HCT116 (cell line): Measurements from ENCODE around the gene PPIG. TPM values are rescaled to one million over a fixed set of nuclear protein-coding genes. Genes with fewer than 3 reads are reported as not detected.

Experiments used
- ATAC-seq: fragments of 200-7000 bp; cut with Tn5 transposase; 2 replicates; pipeline ENCODE4 v1.9.1; 2020; ENCODE audit warnings: mild to moderate bottlenecking, moderate library complexity
- BruUV-seq: library from RNA; stranded (reverse); fragments of 400-500 nt; replicated peaks from 2 replicates; lab custom pipeline; 2021; lab: Mats Ljungman, UMichigan
- CTCF ChIA-PET: fragments of 300-600 bp; sonication (Branson Sonifier 250); formaldehyde crosslinking; loops from one replicate; lab custom pipeline; 2021; ENCODE audit warnings: antibody characterized with exemption; lab: Charles Lee
- POLR2A ChIA-PET: fragments of 300-600, 350-600 bp; sonication (Branson Sonifier 250); formaldehyde crosslinking; loops from one replicate; lab custom pipeline; 2021; ENCODE audit warnings: antibody characterized with exemption; lab: Charles Lee
- RAD21 ChIA-PET, 2 experiments: fragments of 300-600 bp; sonication (Branson Sonifier 250); formaldehyde crosslinking; loops; one replicate each; lab custom pipeline; 2023; ENCODE audit warnings: low total read pairs in 2 of 2; ENCODE audit not compliant: uncharacterized antibody in 2 of 2, unreplicated experiment in 2 of 2, low non-redundant PET in 1 of 2; lab: Charles Lee
- DNase-seq: peaks from one replicate; pipeline ENCODE4 v3.0.0-alpha.2; 2010; ENCODE audit warnings: low read depth, low spot score
- H2AFZ ChIP-seq: fragments of 200-600 bp; shearing (Covaris generic), sonication (generic); 2 replicates; pipeline ENCODE4 v1.6.1; 2017; ENCODE audit warnings: low read depth, mixed run types, mixed read lengths, antibody characterized with exemption, low read length; ENCODE audit not compliant: poor library complexity, severe bottlenecking
- H3K27ac ChIP-seq: 2 replicates; pipeline ENCODE4 v1.5.1; 2012; ENCODE audit warnings: low read depth, low read length
- H3K27me3 ChIP-seq: fragments of 200-600 bp; sonication (generic); 2 replicates; pipeline ENCODE4 v1.6.1; 2016; ENCODE audit warnings: mixed run types, low read length, mixed read lengths; ENCODE audit not compliant: insufficient read depth
- H3K36me3 ChIP-seq, 2 experiments: fragments of 200-500 bp in 1 of 2; fragments of 200-600 bp in 1 of 2; sonication (Bioruptor generic) in 1 of 2; sonication (generic) in 1 of 2; 2 replicates each; pipeline versions ENCODE4 v1.5.1 to v1.6.1; 2014 to 2016; ENCODE audit warnings: low read length in 2 of 2, inconsistent platforms in 1 of 2, mixed read lengths in 1 of 2, mixed run types in 1 of 2; ENCODE audit not compliant: insufficient read depth in 2 of 2, control insufficient read depth in 1 of 2
- H3K4me1 ChIP-seq, 2 experiments: fragments of 200-600 bp in 1 of 2; sonication (generic) in 1 of 2; 2 replicates each; pipeline versions ENCODE4 v1.5.1 to v1.6.1; 2012 to 2017; ENCODE audit warnings: low read length in 2 of 2, inconsistent platforms in 1 of 2, mild to moderate bottlenecking in 1 of 2, mixed read lengths in 1 of 2, mixed run types in 1 of 2, moderate library complexity in 1 of 2; ENCODE audit not compliant: insufficient read depth in 2 of 2, control insufficient read depth in 1 of 2
- H3K4me2 ChIP-seq: fragments of 200-600 bp; sonication (generic); 2 replicates; pipeline ENCODE4 v1.6.1; 2017; ENCODE audit warnings: mixed run types, low read length, mixed read lengths
- H3K4me3 ChIP-seq, 2 experiments: fragments of 200-600 bp in 1 of 2; sonication (generic) in 1 of 2; replicated peaks in 1 of 2; 2 replicates each; pipeline ENCODE4 v1.5.1; 2011 to 2016; ENCODE audit warnings: low read length in 2 of 2, control low read depth in 1 of 2, low read depth in 1 of 2, mild to moderate bottlenecking in 1 of 2, mixed read lengths in 1 of 2, mixed run types in 1 of 2
- H3K79me2 ChIP-seq: fragments of 200-600 bp; sonication (generic); 2 replicates; pipeline ENCODE4 v1.6.1; 2017; ENCODE audit warnings: mild to moderate bottlenecking, mixed run types, low read length, moderate library complexity, mixed read lengths; ENCODE audit not compliant: insufficient read depth
- H3K9ac ChIP-seq: fragments of 200-600 bp; sonication (generic); 2 replicates; pipeline ENCODE4 v1.6.1; 2016; ENCODE audit warnings: low read length, mixed read lengths
- H3K9me2 ChIP-seq: fragments of 200-600 bp; sonication (generic), shearing (Covaris generic); 2 replicates; pipeline ENCODE4 v1.6.1; 2017; ENCODE audit warnings: mixed run types, mild to moderate bottlenecking, moderate library complexity; ENCODE audit not compliant: insufficient read depth
- H3K9me3 ChIP-seq, 2 experiments: fragments of 200-500 bp in 1 of 2; fragments of 200-600 bp in 1 of 2; sonication (Bioruptor generic) in 1 of 2; sonication (generic) in 1 of 2; 2 replicates each; pipeline ENCODE4 v1.6.1; 2014 to 2017; ENCODE audit warnings: low read length in 2 of 2, mixed read lengths in 2 of 2, inconsistent platforms in 1 of 2, low read depth in 1 of 2, mild to moderate bottlenecking in 1 of 2, mixed run types in 1 of 2, moderate library complexity in 1 of 2; ENCODE audit not compliant: control insufficient read depth in 1 of 2, insufficient read depth in 1 of 2
- H4K20me1 ChIP-seq: fragments of 200-600 bp; sonication (generic), shearing (Covaris generic); 2 replicates; pipeline ENCODE4 v1.6.1; 2017; ENCODE audit warnings: mixed run types, mild to moderate bottlenecking, moderate library complexity; ENCODE audit not compliant: insufficient read depth
- CBX3 ChIP-seq: IDR thresholded peaks from 2 replicates; pipeline ENCODE4 v1.6.1; 2012; ENCODE audit warnings: low read depth
- CEBPB ChIP-seq: IDR thresholded peaks from 2 replicates; pipeline ENCODE4 v1.6.1; 2012; ENCODE audit warnings: low read depth
- EZH2phosphoT487 ChIP-seq: fragments of 200-600 bp; IDR thresholded peaks from 2 replicates; pipeline ENCODE4 v1.6.1; 2018; ENCODE audit warnings: antibody characterized with exemption, borderline replicate concordance
- FOSL1 ChIP-seq: IDR thresholded peaks from 2 replicates; pipeline ENCODE4 v1.6.1; 2012; ENCODE audit warnings: low read depth
- POLR2AphosphoS5 ChIP-seq: IDR thresholded peaks from 2 replicates; pipeline ENCODE4 v1.6.1; 2011; ENCODE audit warnings: mild to moderate bottlenecking, low read depth, low read length, moderate library complexity
- RAD21 ChIP-seq: IDR thresholded peaks from 2 replicates; pipeline ENCODE4 v1.6.1; 2012; ENCODE audit warnings: low read depth, mild to moderate bottlenecking
- SIN3A ChIP-seq: IDR thresholded peaks from 2 replicates; pipeline ENCODE4 v1.6.1; 2012; ENCODE audit warnings: low read depth
- SRF ChIP-seq: IDR thresholded peaks from 2 replicates; pipeline ENCODE4 v1.6.1; 2012; ENCODE audit warnings: low read depth
- YY1 ChIP-seq: IDR thresholded peaks from 2 replicates; pipeline ENCODE4 v1.6.1; 2011; ENCODE audit warnings: low read length, low read depth, moderate library complexity, mild to moderate bottlenecking; ENCODE audit not compliant: insufficient replicate concordance; ENCODE audit errors: extremely low read depth
- ZFX ChIP-seq: fragments of 450-650 bp; IDR thresholded peaks from 2 replicates; pipeline ENCODE4 v1.6.1; 2017
- ZNF274 ChIP-seq: fragments of 200-500 bp; sonication (Bioruptor generic); IDR thresholded peaks from 2 replicates; pipeline ENCODE4 v1.6.1; 2014; ENCODE audit warnings: mild to moderate bottlenecking, low read depth, low read length, inconsistent platforms
- intact Hi-C: fragments of 100-400 bp; cut with micrococcal nuclease; formaldehyde crosslinking; loops from 2 replicates; pipeline ENCODE4 v1.10.0; 2022
- total RNA-seq: library from RNA; stranded (reverse); gene quantifications from one replicate; pipeline ENCODE4 v1.2.1, GENCODE V29; 2021; ENCODE audit not compliant: unreplicated experiment
- TF ChIP-seq, protein P1 (sequence below), 3 experiments: fragments of 200-600 bp in 1 of 3; sonication (generic) in 1 of 3; IDR thresholded peaks in 2 of 3; conservative IDR thresholded peaks in 1 of 3; 2 replicates each; pipeline ENCODE4 v1.5.1; 2012 to 2017; ENCODE audit warnings: low read depth in 2 of 3, low read length in 2 of 3, antibody characterized with exemption in 1 of 3, borderline replicate concordance in 1 of 3, control low read depth in 1 of 3, mild to moderate bottlenecking in 1 of 3, mixed read lengths in 1 of 3, mixed run types in 1 of 3, moderate library complexity in 1 of 3; ENCODE audit not compliant: insufficient read depth in 1 of 3
- TF ChIP-seq, protein P2 (sequence below): IDR thresholded peaks from 2 replicates; pipeline ENCODE4 v1.6.1; 2011; ENCODE audit warnings: mild to moderate bottlenecking, low read length, moderate library complexity; ENCODE audit not compliant: insufficient replicate concordance; ENCODE audit errors: extremely low read depth
- TF ChIP-seq, protein P3 (sequence below): IDR thresholded peaks from 2 replicates; pipeline ENCODE4 v1.6.1; 2012; ENCODE audit warnings: low read depth

The PPIG gene
- total RNA-seq, 1 experiment from 2014 or later = 55.3 TPM

DNA sequence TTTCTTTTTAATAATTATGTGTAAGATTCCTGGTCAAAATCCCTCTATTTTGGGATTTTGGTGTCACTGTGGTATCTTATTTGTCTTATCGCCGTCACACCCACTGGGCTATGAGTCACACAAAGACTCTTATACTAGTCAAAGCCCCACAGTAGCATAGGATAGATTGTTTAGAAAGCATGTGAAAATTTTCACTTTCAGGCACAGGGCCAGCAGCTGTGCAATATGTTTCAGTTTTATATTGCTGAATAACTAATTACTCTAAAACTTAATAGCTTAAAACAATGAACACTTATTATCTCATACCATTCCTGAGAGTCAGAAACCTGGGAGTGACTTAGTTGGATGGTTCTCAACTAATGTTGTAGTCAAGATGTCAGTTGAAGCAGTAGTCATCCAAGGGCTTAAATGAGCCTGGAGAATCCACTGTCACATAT lies 86.1 kb downstream of the PPIG start:
- Histone ChIP-seq H3K4me3 (no peak overlapping the region), H3K9me3 (no peaks in the 10 kb centered on the region), H3K27ac (no peak overlapping the region), H4K20me1 (no peaks in the 10 kb centered on the region), H3K36me3 (no peaks in the 10 kb centered on the region), H3K9ac (no peak overlapping the region), H3K4me1 (no peaks in the 10 kb centered on the region), H2AFZ (no peak overlapping the region), H3K4me2 (no peak overlapping the region), H3K79me2 (no peaks in the 10 kb centered on the region), H3K9me2 (no peaks in the 10 kb centered on the region), H3K27me3 (no peaks in the 10 kb centered on the region)
- ATAC-seq (no peak), DNase-seq (no peak)
- BruUV-seq = no TSS peak
- POLR2A ChIA-PET = no interaction called here
- RAD21 ChIA-PET = no interaction called here
- CTCF ChIA-PET = no interaction called here
- TF ChIP-seq CBX3 (no peak), ZNF274 (no peak), FOSL1 (no peak), YY1 (no peak), SRF (no peak), CEBPB (no peak), ZFX (no peak), RAD21 (no peak), EZH2phosphoT487 (no peak), SIN3A (no peak), POLR2AphosphoS5 (no peak)
- TF ChIP-seq, protein P1, sequence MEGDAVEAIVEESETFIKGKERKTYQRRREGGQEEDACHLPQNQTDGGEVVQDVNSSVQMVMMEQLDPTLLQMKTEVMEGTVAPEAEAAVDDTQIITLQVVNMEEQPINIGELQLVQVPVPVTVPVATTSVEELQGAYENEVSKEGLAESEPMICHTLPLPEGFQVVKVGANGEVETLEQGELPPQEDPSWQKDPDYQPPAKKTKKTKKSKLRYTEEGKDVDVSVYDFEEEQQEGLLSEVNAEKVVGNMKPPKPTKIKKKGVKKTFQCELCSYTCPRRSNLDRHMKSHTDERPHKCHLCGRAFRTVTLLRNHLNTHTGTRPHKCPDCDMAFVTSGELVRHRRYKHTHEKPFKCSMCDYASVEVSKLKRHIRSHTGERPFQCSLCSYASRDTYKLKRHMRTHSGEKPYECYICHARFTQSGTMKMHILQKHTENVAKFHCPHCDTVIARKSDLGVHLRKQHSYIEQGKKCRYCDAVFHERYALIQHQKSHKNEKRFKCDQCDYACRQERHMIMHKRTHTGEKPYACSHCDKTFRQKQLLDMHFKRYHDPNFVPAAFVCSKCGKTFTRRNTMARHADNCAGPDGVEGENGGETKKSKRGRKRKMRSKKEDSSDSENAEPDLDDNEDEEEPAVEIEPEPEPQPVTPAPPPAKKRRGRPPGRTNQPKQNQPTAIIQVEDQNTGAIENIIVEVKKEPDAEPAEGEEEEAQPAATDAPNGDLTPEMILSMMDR (IDR thresholded peaks at IDR 0.05 in 2 of 3, conservative IDR thresholded peaks at IDR 0.05 in 1 of 3; ENCODE audit: borderline replicate concordance in 1 of 3, insufficient read depth in 1 of 3, low read depth in 2 of 3, low read length in 2 of 3) = no peak
- TF ChIP-seq, protein P2, sequence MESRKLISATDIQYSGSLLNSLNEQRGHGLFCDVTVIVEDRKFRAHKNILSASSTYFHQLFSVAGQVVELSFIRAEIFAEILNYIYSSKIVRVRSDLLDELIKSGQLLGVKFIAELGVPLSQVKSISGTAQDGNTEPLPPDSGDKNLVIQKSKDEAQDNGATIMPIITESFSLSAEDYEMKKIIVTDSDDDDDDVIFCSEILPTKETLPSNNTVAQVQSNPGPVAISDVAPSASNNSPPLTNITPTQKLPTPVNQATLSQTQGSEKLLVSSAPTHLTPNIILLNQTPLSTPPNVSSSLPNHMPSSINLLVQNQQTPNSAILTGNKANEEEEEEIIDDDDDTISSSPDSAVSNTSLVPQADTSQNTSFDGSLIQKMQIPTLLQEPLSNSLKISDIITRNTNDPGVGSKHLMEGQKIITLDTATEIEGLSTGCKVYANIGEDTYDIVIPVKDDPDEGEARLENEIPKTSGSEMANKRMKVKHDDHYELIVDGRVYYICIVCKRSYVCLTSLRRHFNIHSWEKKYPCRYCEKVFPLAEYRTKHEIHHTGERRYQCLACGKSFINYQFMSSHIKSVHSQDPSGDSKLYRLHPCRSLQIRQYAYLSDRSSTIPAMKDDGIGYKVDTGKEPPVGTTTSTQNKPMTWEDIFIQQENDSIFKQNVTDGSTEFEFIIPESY = no peak
- TF ChIP-seq, protein P3, sequence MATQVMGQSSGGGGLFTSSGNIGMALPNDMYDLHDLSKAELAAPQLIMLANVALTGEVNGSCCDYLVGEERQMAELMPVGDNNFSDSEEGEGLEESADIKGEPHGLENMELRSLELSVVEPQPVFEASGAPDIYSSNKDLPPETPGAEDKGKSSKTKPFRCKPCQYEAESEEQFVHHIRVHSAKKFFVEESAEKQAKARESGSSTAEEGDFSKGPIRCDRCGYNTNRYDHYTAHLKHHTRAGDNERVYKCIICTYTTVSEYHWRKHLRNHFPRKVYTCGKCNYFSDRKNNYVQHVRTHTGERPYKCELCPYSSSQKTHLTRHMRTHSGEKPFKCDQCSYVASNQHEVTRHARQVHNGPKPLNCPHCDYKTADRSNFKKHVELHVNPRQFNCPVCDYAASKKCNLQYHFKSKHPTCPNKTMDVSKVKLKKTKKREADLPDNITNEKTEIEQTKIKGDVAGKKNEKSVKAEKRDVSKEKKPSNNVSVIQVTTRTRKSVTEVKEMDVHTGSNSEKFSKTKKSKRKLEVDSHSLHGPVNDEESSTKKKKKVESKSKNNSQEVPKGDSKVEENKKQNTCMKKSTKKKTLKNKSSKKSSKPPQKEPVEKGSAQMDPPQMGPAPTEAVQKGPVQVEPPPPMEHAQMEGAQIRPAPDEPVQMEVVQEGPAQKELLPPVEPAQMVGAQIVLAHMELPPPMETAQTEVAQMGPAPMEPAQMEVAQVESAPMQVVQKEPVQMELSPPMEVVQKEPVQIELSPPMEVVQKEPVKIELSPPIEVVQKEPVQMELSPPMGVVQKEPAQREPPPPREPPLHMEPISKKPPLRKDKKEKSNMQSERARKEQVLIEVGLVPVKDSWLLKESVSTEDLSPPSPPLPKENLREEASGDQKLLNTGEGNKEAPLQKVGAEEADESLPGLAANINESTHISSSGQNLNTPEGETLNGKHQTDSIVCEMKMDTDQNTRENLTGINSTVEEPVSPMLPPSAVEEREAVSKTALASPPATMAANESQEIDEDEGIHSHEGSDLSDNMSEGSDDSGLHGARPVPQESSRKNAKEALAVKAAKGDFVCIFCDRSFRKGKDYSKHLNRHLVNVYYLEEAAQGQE = no peak
- intact Hi-C loops = no loop called here
